GM12801 (cell line): ENCODE measurements around the gene KIRREL2.

Source experiments
- TF ChIP-seq, protein P1 (sequence below): IDR thresholded peaks from one replicate; pipeline ENCODE4 v1.5.1; 2011; ENCODE audit warnings: control low read depth; ENCODE audit not compliant: insufficient read length; ENCODE audit errors: extremely low read depth

Gene KIRREL2

DNA sequence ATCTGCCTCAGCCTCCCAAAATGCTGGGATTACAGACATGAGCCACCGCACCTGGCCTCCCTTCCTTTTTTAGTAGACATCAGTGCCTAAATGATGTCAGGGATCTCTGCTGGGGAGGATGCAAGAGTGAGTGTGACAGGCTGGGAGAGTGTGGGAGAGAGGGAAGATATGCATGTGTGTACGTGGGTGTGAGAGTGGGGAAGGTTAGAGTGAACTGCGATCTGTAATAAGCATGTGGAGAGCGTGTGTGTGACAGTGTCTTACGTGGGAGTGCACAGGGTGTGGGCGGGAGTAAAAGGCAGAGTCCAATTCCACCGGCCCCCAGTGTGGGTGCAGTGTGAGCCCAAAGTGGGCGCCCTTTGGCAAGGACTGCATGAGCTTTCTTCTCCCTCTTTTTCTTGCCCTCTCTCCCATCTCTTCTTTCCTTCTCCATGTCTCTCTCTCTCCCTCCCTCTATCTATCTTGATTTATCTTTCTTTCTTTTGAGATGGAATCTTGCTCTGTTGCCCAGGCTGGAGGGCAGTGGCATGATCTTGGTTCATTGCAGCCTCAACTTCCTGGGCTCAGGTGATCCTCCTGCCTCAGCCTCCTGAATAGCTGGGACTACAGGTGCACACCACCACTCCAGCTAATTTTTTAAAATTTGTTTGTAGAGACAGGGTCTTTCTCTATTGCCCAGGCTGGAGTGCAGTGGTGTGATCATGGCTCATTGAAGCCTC lies 3.5 kb upstream of the KIRREL2 start:
- TF ChIP-seq, protein P1, sequence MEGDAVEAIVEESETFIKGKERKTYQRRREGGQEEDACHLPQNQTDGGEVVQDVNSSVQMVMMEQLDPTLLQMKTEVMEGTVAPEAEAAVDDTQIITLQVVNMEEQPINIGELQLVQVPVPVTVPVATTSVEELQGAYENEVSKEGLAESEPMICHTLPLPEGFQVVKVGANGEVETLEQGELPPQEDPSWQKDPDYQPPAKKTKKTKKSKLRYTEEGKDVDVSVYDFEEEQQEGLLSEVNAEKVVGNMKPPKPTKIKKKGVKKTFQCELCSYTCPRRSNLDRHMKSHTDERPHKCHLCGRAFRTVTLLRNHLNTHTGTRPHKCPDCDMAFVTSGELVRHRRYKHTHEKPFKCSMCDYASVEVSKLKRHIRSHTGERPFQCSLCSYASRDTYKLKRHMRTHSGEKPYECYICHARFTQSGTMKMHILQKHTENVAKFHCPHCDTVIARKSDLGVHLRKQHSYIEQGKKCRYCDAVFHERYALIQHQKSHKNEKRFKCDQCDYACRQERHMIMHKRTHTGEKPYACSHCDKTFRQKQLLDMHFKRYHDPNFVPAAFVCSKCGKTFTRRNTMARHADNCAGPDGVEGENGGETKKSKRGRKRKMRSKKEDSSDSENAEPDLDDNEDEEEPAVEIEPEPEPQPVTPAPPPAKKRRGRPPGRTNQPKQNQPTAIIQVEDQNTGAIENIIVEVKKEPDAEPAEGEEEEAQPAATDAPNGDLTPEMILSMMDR: no peak

DNA sequence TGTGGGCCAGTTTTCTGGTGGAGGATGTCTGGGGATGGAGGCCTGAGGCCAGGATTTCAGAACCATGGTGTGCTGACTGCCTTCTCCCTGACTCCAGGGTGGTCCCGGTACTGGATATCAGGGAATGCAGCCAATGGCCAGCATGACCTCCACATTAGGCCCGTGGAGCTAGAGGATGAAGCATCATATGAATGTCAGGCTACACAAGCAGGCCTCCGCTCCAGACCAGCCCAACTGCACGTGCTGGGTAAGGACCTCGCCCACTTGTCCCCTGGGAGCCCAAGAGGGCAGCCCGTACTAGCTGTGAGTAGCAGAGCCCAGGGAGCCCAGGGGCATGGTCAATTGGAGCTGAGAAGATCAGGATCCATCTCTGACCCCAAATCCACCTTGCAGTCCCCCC lies 1.6 kb downstream of the KIRREL2 start:
- TF ChIP-seq, protein P1: no peak

DNA sequence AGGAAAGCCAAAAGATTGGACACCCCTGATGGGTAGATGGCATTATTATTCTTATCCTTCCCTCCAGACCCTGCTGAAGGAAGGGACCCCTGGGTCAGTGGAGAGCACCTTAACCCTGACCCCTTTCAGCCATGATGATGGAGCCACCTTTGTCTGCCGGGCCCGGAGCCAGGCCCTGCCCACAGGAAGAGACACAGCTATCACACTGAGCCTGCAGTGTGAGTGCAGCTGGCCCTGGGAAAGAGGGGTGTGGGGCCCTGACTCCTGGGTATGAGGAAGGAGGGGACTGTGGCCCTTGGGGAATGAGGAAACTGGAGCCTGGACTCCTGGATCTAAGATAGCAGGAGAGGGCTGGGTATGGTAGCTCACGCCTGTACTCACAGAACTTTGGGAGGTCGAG lies 2.7 kb downstream of the KIRREL2 start:
- TF ChIP-seq, protein P1: no peak

DNA sequence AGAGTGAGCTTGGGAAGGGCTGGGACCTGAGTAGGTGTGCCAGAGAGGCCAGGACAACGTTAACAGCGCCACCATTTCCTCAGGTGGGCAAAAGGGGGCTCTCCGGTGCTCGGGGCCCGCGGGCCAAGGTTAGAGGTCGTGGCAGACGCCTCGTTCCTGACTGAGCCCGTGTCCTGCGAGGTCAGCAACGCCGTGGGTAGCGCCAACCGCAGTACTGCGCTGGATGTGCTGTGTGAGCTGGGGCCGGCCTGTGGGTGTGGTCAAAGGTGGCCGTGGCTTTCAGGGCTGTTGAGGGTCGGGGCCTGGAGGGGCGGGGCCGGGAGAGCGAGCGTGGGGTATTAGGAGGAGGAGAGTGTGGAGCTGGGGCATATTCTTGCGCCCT lies 3.7 kb downstream of the KIRREL2 start:
- TF ChIP-seq, protein P1: no peak

DNA sequence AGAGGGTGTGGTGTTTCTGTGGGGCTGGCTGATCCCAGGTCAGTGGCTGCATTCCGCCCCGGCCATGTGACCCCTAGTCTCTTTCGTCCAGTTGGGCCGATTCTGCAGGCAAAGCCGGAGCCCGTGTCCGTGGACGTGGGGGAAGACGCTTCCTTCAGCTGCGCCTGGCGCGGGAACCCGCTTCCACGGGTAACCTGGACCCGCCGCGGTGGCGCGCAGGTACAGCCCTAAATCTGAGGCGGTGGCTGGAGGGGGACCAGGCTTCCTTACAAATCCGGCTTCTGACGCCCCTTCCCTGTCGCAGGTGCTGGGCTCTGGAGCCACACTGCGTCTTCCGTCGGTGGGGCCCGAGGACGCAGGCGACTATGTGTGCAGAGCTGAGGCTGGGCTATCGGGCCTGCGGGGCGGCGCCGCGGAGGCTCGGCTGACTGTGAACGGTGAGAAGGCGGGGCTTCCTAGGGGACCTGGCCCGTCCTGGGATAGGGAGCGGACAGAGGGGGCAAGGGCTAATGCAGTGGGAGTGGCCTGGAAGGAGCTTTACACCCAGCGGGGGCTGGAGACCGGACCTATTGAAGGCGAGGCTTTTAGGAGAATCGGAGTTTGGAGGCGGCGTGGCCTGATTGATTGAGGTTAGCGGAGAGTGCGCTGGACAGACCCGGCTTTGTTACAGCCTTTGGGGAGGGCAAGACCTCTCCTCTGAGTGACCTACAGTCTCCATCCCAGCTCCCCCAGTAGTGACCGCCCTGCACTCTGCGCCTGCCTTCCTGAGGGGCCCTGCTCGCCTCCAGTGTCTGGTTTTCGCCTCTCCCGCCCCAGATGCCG lies 4.3 kb downstream of the KIRREL2 start:
- TF ChIP-seq, protein P1: no peak

DNA sequence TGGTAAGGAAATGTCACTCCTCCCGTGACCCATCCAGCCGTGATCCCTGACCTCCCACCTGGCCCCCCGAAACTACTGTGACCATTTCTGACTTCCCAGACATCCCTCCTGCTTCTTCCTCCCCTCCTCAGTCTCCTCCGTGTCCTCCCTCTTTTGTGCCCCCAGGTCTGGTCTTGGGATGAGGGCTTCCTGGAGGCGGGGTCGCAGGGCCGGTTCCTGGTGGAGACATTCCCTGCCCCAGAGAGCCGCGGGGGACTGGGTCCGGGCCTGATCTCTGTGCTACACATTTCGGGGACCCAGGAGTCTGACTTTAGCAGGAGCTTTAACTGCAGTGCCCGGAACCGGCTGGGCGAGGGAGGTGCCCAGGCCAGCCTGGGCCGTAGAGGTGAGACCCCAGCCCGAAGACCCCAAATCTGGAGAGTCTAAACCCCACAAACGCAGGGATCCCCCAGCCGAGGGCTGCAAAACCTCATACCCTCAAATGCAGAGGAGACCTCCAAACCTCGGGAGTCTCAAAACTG lies 5.0 kb downstream of the KIRREL2 start:
- TF ChIP-seq, protein P1: no peak

DNA sequence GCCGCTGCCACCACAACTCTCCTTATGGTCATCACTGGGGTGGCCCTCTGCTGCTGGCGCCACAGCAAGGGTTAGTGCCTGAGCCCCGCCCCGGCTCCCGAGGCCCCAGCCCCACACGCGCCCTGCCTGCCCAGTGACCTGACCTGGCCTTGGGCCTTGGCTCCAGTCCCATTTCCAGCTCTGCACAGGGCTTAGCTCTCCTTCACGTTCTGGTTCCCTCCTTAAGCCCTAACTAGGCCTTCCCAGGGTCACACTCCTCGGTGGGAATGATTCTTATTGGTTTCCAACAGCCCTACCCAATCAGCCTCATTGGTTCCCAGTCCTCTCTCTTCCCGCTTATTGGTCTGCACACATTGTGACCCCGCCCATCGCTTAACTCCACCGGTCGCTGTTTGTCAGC lies 5.8 kb downstream of the KIRREL2 start:
- TF ChIP-seq, protein P1: no peak
